Keratinocyte (primary cell): ENCODE measurements around the gene COLGALT1. TPM values are rescaled to one million over a fixed set of nuclear protein-coding genes. Genes with fewer than 3 reads are reported as not detected.

Source experiments
- DNase-seq: peaks from one replicate; pipeline ENCODE4 v3.0.0-alpha.2; 2011; ENCODE audit warnings: low read depth, missing footprints, low spot score
- FAIRE-seq: peaks from 2 replicates; lab custom pipeline; 2011; peaks lifted over from hg19 to GRCh38; lab: Jason Lieb, UNC
- H2AFZ ChIP-seq: 2 replicates; pipeline ENCODE4 v1.6.0; 2012; ENCODE audit warnings: low read length, control low read depth, inconsistent platforms; ENCODE audit not compliant: control insufficient read depth
- H3K27ac ChIP-seq: 2 replicates; pipeline ENCODE4 v1.5.1; 2011; ENCODE audit warnings: low read length; ENCODE audit not compliant: control insufficient read depth, insufficient read depth
- H3K27me3 ChIP-seq: 3 replicates; pipeline ENCODE4 v1.6.0; 2011; ENCODE audit warnings: low read length; ENCODE audit not compliant: control insufficient read depth, insufficient read depth; ENCODE audit errors: extremely low read depth
- H3K36me3 ChIP-seq, 2 experiments: 2 replicates in 1 of 2; 3 replicates in 1 of 2; pipeline ENCODE4 v1.5.1; 2011; ENCODE audit warnings: low read length in 2 of 2, mild to moderate bottlenecking in 1 of 2; ENCODE audit not compliant: control insufficient read depth in 2 of 2, insufficient read depth in 2 of 2; ENCODE audit errors: extremely low read depth in 1 of 2
- H3K4me1 ChIP-seq: 3 replicates; pipeline ENCODE4 v1.5.1; 2011; ENCODE audit warnings: low read length; ENCODE audit not compliant: control insufficient read depth, insufficient read depth; ENCODE audit errors: extremely low read depth
- H3K4me2 ChIP-seq: 3 replicates; pipeline ENCODE4 v1.6.0; 2011; ENCODE audit warnings: low read depth, low read length; ENCODE audit not compliant: control insufficient read depth, insufficient read depth; ENCODE audit errors: extremely low read depth
- H3K4me3 ChIP-seq, 3 experiments: fragments of 200-600 bp in 1 of 3; sonication (generic) in 1 of 3; 2 replicates in 2 of 3; 3 replicates in 1 of 3; pipeline ENCODE4 v1.5.1; 2011 to 2016; ENCODE audit warnings: low read length in 3 of 3, mild to moderate bottlenecking in 3 of 3, control low read depth in 2 of 3, inconsistent platforms in 1 of 3, low read depth in 1 of 3, mixed read lengths in 1 of 3, mixed run types in 1 of 3, moderate library complexity in 1 of 3; ENCODE audit not compliant: control insufficient read depth in 2 of 3, insufficient read depth in 2 of 3; ENCODE audit errors: extremely low read depth in 1 of 3
- H3K79me2 ChIP-seq: 2 replicates; pipeline ENCODE4 v1.6.0; 2012; ENCODE audit warnings: low read length; ENCODE audit not compliant: control insufficient read depth, insufficient read depth
- H3K9ac ChIP-seq: 3 replicates; pipeline ENCODE4 v1.6.0; 2011; ENCODE audit warnings: low read length; ENCODE audit not compliant: control insufficient read depth, insufficient read depth; ENCODE audit errors: extremely low read depth
- H3K9me1 ChIP-seq: 3 replicates; pipeline ENCODE4 v1.6.0; 2011; ENCODE audit warnings: low read length; ENCODE audit not compliant: control insufficient read depth, insufficient read depth; ENCODE audit errors: extremely low read depth
- H3K9me3 ChIP-seq: 2 replicates; pipeline ENCODE4 v1.5.1; 2012; ENCODE audit warnings: low read depth, low read length; ENCODE audit not compliant: control insufficient read depth
- H4K20me1 ChIP-seq: 3 replicates; pipeline ENCODE4 v1.6.0; 2011; ENCODE audit warnings: low read length; ENCODE audit not compliant: control insufficient read depth, insufficient read depth; ENCODE audit errors: extremely low read depth
- CTCF ChIP-seq, 3 experiments: IDR thresholded peaks in 1 of 3; conservative IDR thresholded peaks in 1 of 3; optimal IDR thresholded peaks in 1 of 3; 2 replicates in 2 of 3; 3 replicates in 1 of 3; pipeline versions ENCODE3 to v1.5.1; 2011; ENCODE audit warnings: low read length in 3 of 3, mild to moderate bottlenecking in 3 of 3, moderate library complexity in 2 of 3, control low read depth in 1 of 3, inconsistent platforms in 1 of 3; ENCODE audit not compliant: insufficient read depth in 2 of 3; ENCODE audit errors: extremely low read depth in 1 of 3
- EZH2 ChIP-seq: IDR thresholded peaks from one replicate; pipeline ENCODE4 v1.6.1; 2012; ENCODE audit warnings: inconsistent platforms, mild to moderate bottlenecking, low read length, moderate library complexity
- dilution Hi-C: fragments of 300-500 bp; cut with MboI; formaldehyde crosslinking; loops from one replicate; pipeline ENCODE4 v1.7.0; 2020; ENCODE audit warnings: low sequenced_read_pairs; ENCODE audit not compliant: extremely low pct_ligation_motif_present
- polyA plus RNA-seq, 5 experiments: library from polyadenylated mRNA; depleted of rRNA in 3 of 5; stranded (reverse) in 3 of 5; stranded (forward) in 1 of 5; unstranded in 1 of 5; fragments of >200 nt; gene quantifications; 1 replicate in 1 of 5; 2 replicates in 3 of 5; 3 replicates in 1 of 5; pipeline versions ENCODE4 v1.2.1 to v1.2.3, GENCODE V29; 2011 to 2012; ENCODE audit warnings: missing spikeins in 2 of 5, low read depth in 1 of 5, low replicate concordance in 1 of 5

COLGALT1 gene
- polyA plus RNA-seq, 1 donor (not counting 4 experiments of a cell fraction or from before 2014, with no cell fraction given): 89.4 TPM

- H3K4me1 ChIP-seq: no peaks in the 10 kb centered on the region
- no peaks in the 10 kb centered on the region for H3K36me3 ChIP-seq
- H3K9ac ChIP-seq: no peak overlapping the region
- dilution Hi-C loops: no loop called here
- no peaks in the 10 kb centered on the region for H3K27me3 ChIP-seq
- H3K9me3 ChIP-seq: no peaks in the 10 kb centered on the region
- no peak for TF ChIP-seq EZH2
- TF ChIP-seq CTCF (optimal IDR thresholded peaks at IDR 0.05 in 1 of 3, IDR thresholded peaks at IDR 0.05 in 1 of 3, conservative IDR thresholded peaks at IDR 0.05 in 1 of 3; ENCODE audit: extremely low read depth in 1 of 3, insufficient read depth in 2 of 3, low read length in 3 of 3): no peak
- H3K27ac ChIP-seq: no peak overlapping the region
- no peak overlapping the region for H3K4me3 ChIP-seq
- H3K9me1 ChIP-seq: no peaks in the 10 kb centered on the region
- H2AFZ ChIP-seq: no peak overlapping the region
- no peak for FAIRE-seq
- H3K79me2 ChIP-seq: no peaks in the 10 kb centered on the region
- H3K4me2 ChIP-seq: no peak overlapping the region
- no peaks in the 10 kb centered on the region for H4K20me1 ChIP-seq
- no peak for DNase-seq
These were observed 69.6 kb downstream of the COLGALT1 start for GRCh38 chr19:17625043-17625442.

- no peak overlapping the region for H3K4me3 ChIP-seq
- H2AFZ ChIP-seq: no peak overlapping the region
- no peaks in the 10 kb centered on the region for H4K20me1 ChIP-seq
- no peaks in the 10 kb centered on the region for H3K4me1 ChIP-seq
- no peak overlapping the region for H3K4me2 ChIP-seq
- no peaks in the 10 kb centered on the region for H3K27me3 ChIP-seq
- no peaks in the 10 kb centered on the region for H3K79me2 ChIP-seq
- no peak for DNase-seq
- no peaks in the 10 kb centered on the region for H3K9me3 ChIP-seq
- TF ChIP-seq EZH2 (no peak), CTCF (optimal IDR thresholded peaks at IDR 0.05 in 1 of 3, IDR thresholded peaks at IDR 0.05 in 1 of 3, conservative IDR thresholded peaks at IDR 0.05 in 1 of 3; ENCODE audit: extremely low read depth in 1 of 3, insufficient read depth in 2 of 3, low read length in 3 of 3) (no peak)
- H3K9me1 ChIP-seq: no peaks in the 10 kb centered on the region
- dilution Hi-C loops: no loop called here
- H3K27ac ChIP-seq: no peak overlapping the region
- FAIRE-seq: no peak
- H3K36me3 ChIP-seq: no peaks in the 10 kb centered on the region
- no peak overlapping the region for H3K9ac ChIP-seq
These were observed 70.5 kb downstream of the COLGALT1 start for GRCh38 chr19:17625980-17626379.
